Tibial nerve (tissue), 4 donors: Measurements from ENCODE around the gene ZNF100. TPM values are rescaled to one million over a fixed set of nuclear protein-coding genes. Genes with fewer than 3 reads are reported as not detected.
"Not testable (repeated sequence)": the region's sequence is repeated elsewhere in the genome, so short reads cannot be mapped to it uniquely, and the experiment has no call there.

Experiments used
- DNase-seq, 2 donors: peaks; one replicate each; pipeline ENCODE4 v3.0.0-alpha.2; 2019; ENCODE audit warnings: low spot score in 2 of 2
- H3K27ac ChIP-seq, 4 donors: fragments of 200-600 bp; sonication (generic) in 3 of 4; one replicate each; pipeline ENCODE4 v1.5.1; 2017 to 2019; ENCODE audit warnings: mild to moderate bottlenecking in 1 of 4
- H3K27me3 ChIP-seq, 2 donors: fragments of 200-600 bp; sonication (generic) in 1 of 2; one replicate each; pipeline versions ENCODE4 v1.5.1 to v1.6.0; 2017 to 2019
- H3K36me3 ChIP-seq, 3 donors: fragments of 200-600 bp; sonication (generic); one replicate each; pipeline ENCODE4 v1.5.1; 2018 to 2019
- H3K4me1 ChIP-seq, 4 donors: fragments of 200-600 bp; sonication (generic) in 3 of 4; one replicate each; pipeline ENCODE4 v1.5.1; 2017 to 2019
- H3K4me3 ChIP-seq, 4 donors: fragments of 200-600 bp; sonication (generic) in 3 of 4; one replicate each; pipeline ENCODE4 v1.5.1; 2017 to 2019; ENCODE audit warnings: mild to moderate bottlenecking in 1 of 4, moderate library complexity in 1 of 4
- H3K9me3 ChIP-seq, 4 donors: fragments of 200-600 bp; sonication (generic) in 3 of 4; one replicate each; pipeline ENCODE4 v1.5.1; 2017 to 2019
- EP300 ChIP-seq, 2 donors: sonication (generic); formaldehyde crosslinking; IDR thresholded peaks; one replicate each; pipeline ENCODE4 v1.6.1; 2017; ENCODE audit warnings: antibody characterized with exemption in 2 of 2, mild to moderate bottlenecking in 1 of 2
- POLR2A ChIP-seq, 2 donors: fragments of 450-650 bp; IDR thresholded peaks; one replicate each; pipeline ENCODE4 v1.6.1; 2017; ENCODE audit warnings: antibody characterized with exemption in 2 of 2, mild to moderate bottlenecking in 2 of 2, moderate library complexity in 2 of 2
- WGBS, 2 donors: methylation state at CpG; one replicate each; pipeline ENCODE4 v1.1.5; 2018; 5-methylcytosine and 5-hydroxymethylcytosine counted together
- total RNA-seq, 4 donors: library from RNA; depleted of rRNA; stranded (reverse); fragments of >200 nt; gene quantifications; one replicate each; pipeline ENCODE4 v1.1.0, GENCODE V29; 2016
- TF ChIP-seq, protein P1 (sequence below), 5 experiments: fragments of 200-600 bp in 3 of 5; fragments of 450-650 bp in 2 of 5; sonication (generic) in 3 of 5; IDR thresholded peaks; one replicate each; pipeline ENCODE4 v1.5.1; 2016 to 2019; ENCODE audit warnings: antibody characterized with exemption in 5 of 5, mild to moderate bottlenecking in 3 of 5, moderate library complexity in 2 of 5

Gene ZNF100
- total RNA-seq, 4 donors from 2014 or later: 5.1 to 7.8 (median 5.3) TPM

DNA sequence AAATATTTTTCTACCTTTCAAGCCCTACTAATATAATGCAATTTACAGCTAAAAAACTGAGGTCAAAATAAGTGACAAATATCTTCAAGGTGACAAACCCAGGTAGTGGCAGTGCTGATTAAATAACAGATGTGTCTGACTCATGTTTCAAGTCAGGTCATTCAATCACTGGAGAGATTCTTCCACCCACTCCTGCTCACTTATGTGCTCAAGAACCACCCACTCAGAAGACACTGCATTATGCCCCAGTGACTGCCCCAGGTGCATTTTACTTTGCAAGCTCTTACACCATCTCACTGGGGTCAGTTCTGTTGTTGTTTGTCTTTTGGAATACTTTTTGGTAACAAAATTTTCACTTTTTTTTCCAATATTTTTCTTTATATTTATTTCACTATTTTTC lies 2.2 kb downstream of the ZNF100 start:
- H3K4me3 ChIP-seq: no peak overlapping the region
- H3K4me1 ChIP-seq: peaks cover 0 to 16% (median 0%) of the 10 kb centered on the region in 4 donors
- no peak for DNase-seq
- H3K9me3 ChIP-seq: no peaks in the 10 kb centered on the region
- no peaks in the 10 kb centered on the region for H3K27me3 ChIP-seq
- H3K27ac ChIP-seq: no peak overlapping the region
- peaks cover 0 to 42% (median 8%) of the 10 kb centered on the region in 3 donors for H3K36me3 ChIP-seq
- no peak for TF ChIP-seq POLR2A (IDR thresholded peaks at IDR 0.05)
- TF ChIP-seq EP300 (IDR thresholded peaks at IDR 0.05): no peak
- TF ChIP-seq, protein P1, sequence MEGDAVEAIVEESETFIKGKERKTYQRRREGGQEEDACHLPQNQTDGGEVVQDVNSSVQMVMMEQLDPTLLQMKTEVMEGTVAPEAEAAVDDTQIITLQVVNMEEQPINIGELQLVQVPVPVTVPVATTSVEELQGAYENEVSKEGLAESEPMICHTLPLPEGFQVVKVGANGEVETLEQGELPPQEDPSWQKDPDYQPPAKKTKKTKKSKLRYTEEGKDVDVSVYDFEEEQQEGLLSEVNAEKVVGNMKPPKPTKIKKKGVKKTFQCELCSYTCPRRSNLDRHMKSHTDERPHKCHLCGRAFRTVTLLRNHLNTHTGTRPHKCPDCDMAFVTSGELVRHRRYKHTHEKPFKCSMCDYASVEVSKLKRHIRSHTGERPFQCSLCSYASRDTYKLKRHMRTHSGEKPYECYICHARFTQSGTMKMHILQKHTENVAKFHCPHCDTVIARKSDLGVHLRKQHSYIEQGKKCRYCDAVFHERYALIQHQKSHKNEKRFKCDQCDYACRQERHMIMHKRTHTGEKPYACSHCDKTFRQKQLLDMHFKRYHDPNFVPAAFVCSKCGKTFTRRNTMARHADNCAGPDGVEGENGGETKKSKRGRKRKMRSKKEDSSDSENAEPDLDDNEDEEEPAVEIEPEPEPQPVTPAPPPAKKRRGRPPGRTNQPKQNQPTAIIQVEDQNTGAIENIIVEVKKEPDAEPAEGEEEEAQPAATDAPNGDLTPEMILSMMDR (IDR thresholded peaks at IDR 0.05): no peak

DNA sequence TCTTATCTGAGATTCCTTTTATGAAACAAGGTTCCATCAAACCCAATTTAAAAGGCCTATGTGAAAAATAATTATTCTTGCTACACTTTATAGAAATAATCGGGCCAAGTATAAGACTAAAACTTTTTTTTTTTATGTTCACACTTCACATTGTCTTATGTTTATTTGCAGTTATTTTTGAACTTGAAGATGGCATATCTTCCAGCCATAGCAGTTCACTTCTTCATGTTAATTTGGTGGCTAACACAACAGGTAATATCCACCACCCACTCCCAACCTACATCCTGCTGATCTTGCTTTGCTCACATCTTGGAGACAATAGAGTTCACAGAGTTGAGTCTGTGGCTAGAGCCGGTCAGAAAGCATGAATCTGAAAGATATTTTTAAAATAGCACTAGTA lies 5.8 kb downstream of the ZNF100 start:
- not testable (repeated sequence) for H3K9me3 ChIP-seq, H3K27me3 ChIP-seq, DNase-seq, H3K4me3 ChIP-seq, H3K27ac ChIP-seq, H3K4me1 ChIP-seq
- 46 to 50% methylated on average over 2 of the region's 2 CpGs for WGBS, 2 donors
- H3K36me3 ChIP-seq: peaks cover 0 to 76% (median 8%) of the 10 kb centered on the region in 3 donors

DNA sequence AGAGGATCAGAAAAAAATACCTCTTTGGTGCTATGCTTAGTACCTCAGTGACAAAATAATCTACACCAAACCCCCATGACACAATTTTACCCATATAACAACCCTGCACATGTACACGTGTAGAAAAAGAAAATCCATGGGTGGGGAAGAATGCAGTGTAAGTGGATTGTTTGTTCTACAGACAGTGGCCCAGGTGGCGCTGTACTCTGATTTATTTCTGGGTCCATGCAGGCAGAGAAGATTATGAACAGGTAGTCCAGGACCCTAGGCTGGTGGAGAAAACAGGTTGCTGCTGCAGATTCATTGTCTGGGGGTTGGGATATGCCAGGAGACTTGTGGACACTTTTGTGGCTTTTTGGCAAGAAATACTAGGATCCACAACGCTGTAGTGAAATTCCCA lies 9.1 kb downstream of the ZNF100 start:
- H3K27ac ChIP-seq: no peak overlapping the region
- no peaks in the 10 kb centered on the region for H3K27me3 ChIP-seq
- H3K36me3 ChIP-seq: peaks cover 0 to 84% (median 8%) of the 10 kb centered on the region in 3 donors
- no peak for DNase-seq
- WGBS, 2 donors: 86 to 87% methylated on average over 3 of the region's 3 CpGs
- no peaks in the 10 kb centered on the region for H3K4me1 ChIP-seq
- H3K9me3 ChIP-seq: peaks cover 0 to 7% (median 0%) of the 10 kb centered on the region in 4 donors
- no peak for TF ChIP-seq EP300 (IDR thresholded peaks at IDR 0.05)
- no peak overlapping the region for H3K4me3 ChIP-seq

DNA sequence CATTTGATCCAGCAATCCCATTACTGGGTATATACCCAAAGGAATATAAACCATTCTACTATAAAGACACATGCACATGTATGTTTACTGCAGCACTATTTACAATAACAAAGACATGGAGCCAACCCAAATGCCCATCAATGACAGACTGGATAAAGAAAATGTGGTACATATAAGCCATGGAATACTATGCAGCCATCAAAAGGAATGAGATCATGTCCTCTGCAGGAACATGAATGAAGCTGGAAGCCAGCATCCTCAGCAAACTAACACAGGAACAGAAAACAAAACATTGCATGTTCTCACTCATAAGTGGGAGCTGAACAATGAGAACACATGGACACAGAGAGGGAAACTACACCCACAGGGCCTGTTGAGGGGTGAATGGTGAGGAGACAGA lies 11.8 kb downstream of the ZNF100 start:
- not testable (repeated sequence) for DNase-seq, H3K4me3 ChIP-seq, H3K27ac ChIP-seq, H3K9me3 ChIP-seq, H3K4me1 ChIP-seq, H3K27me3 ChIP-seq
- peaks cover 0 to 85% (median 7%) of the 10 kb centered on the region in 3 donors for H3K36me3 ChIP-seq

DNA sequence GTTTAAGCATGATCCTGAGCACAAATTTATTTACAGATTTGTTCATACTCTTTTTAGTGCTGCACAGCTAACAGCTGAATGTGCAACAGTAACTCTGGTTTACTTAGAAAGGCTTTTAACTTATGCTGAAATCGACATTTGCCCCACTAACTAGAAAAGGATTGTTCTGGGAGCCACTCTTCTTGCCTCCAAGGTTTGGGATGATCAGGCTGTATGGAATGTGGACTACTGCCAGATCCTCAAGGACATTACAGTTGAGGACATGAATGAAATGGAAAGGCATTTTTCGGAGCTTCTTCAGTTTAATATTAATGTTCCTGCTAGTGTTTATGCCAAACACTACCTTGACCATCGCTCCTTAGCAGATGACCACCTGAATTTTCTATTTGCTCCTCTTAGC lies 16.0 kb downstream of the ZNF100 start:
- Histone ChIP-seq H3K27ac (no peak overlapping the region), H3K36me3 (peaks cover 0 to 79% (median 7%) of the 10 kb centered on the region in 3 donors), H3K4me1 (no peaks in the 10 kb centered on the region), H3K4me3 (no peak overlapping the region), H3K27me3 (no peaks in the 10 kb centered on the region), H3K9me3 (peaks cover 0 to 7% (median 0%) of the 10 kb centered on the region in 4 donors)
- DNase-seq: no peak
- 84 to 92% methylated on average over 3 of the region's 3 CpGs for WGBS, 2 donors
- TF ChIP-seq EP300 (IDR thresholded peaks at IDR 0.05) (no peak), POLR2A (IDR thresholded peaks at IDR 0.05) (no peak)
- TF ChIP-seq, protein P1 (IDR thresholded peaks at IDR 0.05): no peak

DNA sequence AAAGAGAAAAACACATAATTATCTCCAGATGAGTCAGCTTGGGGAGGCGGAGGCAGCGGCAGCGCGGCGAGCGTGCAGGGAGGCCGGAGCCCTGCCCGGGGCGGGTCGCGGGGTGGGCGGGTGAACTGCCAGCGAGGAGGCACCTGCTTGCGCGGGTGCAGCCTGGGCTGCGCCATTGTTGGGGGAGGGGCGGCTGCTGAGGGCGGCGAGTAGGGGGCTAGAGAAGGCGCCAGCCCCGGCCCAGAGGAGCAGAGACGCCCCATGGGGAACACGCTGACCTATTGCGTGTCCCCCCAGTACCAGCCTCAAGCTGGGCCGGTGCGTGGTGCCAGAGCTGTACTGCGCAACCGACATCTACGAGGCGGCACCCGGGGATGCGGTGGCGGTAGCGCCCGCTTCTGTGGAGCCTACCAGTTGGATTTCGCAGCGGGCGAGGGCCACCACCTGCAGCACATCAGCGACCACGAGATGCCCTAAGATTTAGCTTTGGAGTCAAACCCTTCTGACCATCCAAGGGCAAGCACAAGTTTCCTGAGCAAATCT lies 16.7 kb downstream of the ZNF100 start:
- Histone ChIP-seq H3K9me3 (peaks cover 0 to 7% (median 0%) of the 10 kb centered on the region in 4 donors), H3K4me1 (no peaks in the 10 kb centered on the region), H3K27me3 (no peaks in the 10 kb centered on the region), H3K36me3 (peaks cover 0 to 82% (median 7%) of the 10 kb centered on the region in 3 donors), H3K4me3 (no peak overlapping the region), H3K27ac (no peak overlapping the region)
- DNase-seq: no peak
- 96% methylated on average over 25 to 40 of the region's 40 CpGs for WGBS, 2 donors
- TF ChIP-seq POLR2A (IDR thresholded peaks at IDR 0.05): no peak
- TF ChIP-seq, protein P1 (IDR thresholded peaks at IDR 0.05): no peak
- TF ChIP-seq EP300 (IDR thresholded peaks at IDR 0.05): no peak

DNA sequence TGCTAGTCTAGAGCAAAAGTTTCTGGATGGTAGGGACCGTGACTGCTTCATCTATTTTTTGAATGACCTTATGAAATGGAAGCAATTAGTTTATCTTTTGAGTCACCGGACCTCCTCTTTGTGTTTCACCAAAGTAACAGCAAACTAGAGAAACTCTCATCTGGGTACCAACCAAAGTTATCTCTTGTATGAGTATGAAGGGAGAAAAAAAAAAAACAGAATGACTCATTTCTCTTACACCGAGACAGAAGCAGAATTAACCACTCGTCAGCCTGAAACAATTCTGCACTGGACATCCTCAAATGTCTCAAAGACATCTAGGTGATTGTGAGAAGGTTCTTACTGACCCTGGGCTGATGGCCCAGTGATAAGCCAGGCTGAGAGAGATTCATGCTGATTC lies 18.3 kb downstream of the ZNF100 start:
- Histone ChIP-seq H3K4me3 (no peak overlapping the region), H3K9me3 (peaks cover 0 to 5% (median 2%) of the 10 kb centered on the region in 4 donors)
- WGBS, 2 donors: 59 to 74% methylated on average over 4 of the region's 4 CpGs

More for the DNA sequence above, 18.3 kb downstream of the ZNF100 start:
- DNase-seq: no peak
- Histone ChIP-seq H3K36me3 (peaks cover 0 to 87% (median 7%) of the 10 kb centered on the region in 3 donors), H3K27ac (no peak overlapping the region), H3K27me3 (no peaks in the 10 kb centered on the region), H3K4me1 (no peaks in the 10 kb centered on the region)
- TF ChIP-seq POLR2A (IDR thresholded peaks at IDR 0.05) (no peak), EP300 (IDR thresholded peaks at IDR 0.05) (no peak)
- TF ChIP-seq, protein P1 (IDR thresholded peaks at IDR 0.05): no peak
